Bronchial epithelial cell (primary cell): ENCODE data around the gene VTCN1. TPM values are rescaled to one million over a fixed set of nuclear protein-coding genes. Genes with fewer than 3 reads are reported as not detected.
A peak's percentile ranks its signal among the peaks of the same experiment; 100 is the strongest.
"Not testable (repeated sequence)": the region's sequence is repeated elsewhere in the genome, so short reads cannot be mapped to it uniquely, and the experiment has no call there.

ENCODE experiments used
- DNase-seq: peaks from one replicate; pipeline ENCODE4 v3.0.0-alpha.2; 2010; ENCODE audit warnings: low read depth
- FAIRE-seq: peaks from 2 replicates; lab custom pipeline; 2011; peaks lifted over from hg19 to GRCh38; lab: Jason Lieb, UNC
- H3K27me3 ChIP-seq: 2 replicates; pipeline ENCODE4 v1.5.1; 2011; ENCODE audit warnings: low read length; ENCODE audit not compliant: control insufficient read depth, insufficient read depth
- H3K36me3 ChIP-seq: 2 replicates; pipeline ENCODE4 v1.5.1; 2011; ENCODE audit warnings: low read length; ENCODE audit not compliant: control insufficient read depth, insufficient read depth
- H3K4me3 ChIP-seq: 2 replicates; pipeline ENCODE4 v1.5.1; 2011; ENCODE audit warnings: mild to moderate bottlenecking, low read depth, low read length, control low read depth
- total RNA-seq: library from RNA; depleted of rRNA; stranded (reverse); fragments of >200 nt; gene quantifications from 2 replicates; pipeline ENCODE4 v1.2.1, GENCODE V29; 2014
- TF ChIP-seq, protein P1 (sequence below): IDR thresholded peaks from 2 replicates; pipeline ENCODE4 v1.5.1; 2011; ENCODE audit warnings: mild to moderate bottlenecking, moderate library complexity, low read length, control low read depth, inconsistent platforms; ENCODE audit not compliant: insufficient read depth, severe bottlenecking

Gene VTCN1
- total RNA-seq, 1 donor from 2014 or later, result 0.26 TPM

DNA sequence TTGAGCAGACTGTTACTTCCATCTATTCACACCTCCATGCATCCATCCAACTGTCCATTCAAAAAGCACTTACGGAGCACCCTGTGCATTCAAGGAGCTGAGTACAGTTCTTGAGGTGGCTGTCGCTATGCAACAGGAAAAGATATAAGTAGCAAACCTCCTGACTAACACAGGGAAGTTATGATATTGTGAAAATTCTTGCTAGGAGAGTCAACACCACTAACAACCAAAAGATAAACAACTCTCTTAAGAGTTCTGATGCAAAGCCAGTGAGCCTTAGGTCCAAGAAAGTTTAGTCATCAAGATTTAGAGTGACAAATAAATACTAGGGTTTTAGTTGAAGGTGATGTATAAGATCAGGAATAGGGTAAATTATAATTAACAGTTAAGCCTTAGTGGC, 44.7 kb downstream of the VTCN1 start:
- DNase-seq, result peak; percentile 97
- TF ChIP-seq, protein P1, sequence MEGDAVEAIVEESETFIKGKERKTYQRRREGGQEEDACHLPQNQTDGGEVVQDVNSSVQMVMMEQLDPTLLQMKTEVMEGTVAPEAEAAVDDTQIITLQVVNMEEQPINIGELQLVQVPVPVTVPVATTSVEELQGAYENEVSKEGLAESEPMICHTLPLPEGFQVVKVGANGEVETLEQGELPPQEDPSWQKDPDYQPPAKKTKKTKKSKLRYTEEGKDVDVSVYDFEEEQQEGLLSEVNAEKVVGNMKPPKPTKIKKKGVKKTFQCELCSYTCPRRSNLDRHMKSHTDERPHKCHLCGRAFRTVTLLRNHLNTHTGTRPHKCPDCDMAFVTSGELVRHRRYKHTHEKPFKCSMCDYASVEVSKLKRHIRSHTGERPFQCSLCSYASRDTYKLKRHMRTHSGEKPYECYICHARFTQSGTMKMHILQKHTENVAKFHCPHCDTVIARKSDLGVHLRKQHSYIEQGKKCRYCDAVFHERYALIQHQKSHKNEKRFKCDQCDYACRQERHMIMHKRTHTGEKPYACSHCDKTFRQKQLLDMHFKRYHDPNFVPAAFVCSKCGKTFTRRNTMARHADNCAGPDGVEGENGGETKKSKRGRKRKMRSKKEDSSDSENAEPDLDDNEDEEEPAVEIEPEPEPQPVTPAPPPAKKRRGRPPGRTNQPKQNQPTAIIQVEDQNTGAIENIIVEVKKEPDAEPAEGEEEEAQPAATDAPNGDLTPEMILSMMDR, result no peak

DNA sequence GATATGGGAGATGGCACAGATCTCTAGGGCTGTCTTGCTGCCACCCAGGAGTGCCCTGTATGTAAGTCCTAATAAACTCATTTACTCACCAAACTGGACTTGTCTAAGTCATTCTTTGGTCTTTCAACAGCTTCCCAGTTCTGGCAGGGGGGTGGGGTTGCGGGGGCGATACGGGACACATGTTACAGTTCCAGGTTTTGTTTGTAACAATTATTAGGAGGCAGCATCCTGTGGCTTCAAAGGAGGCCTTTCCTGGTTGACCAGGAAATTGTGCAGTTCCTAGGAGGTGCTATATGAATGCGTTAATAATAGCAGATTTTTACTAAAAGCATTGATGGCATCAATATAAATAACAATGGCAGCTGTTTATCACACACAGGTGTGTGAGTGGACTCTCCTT, 46.5 kb downstream of the VTCN1 start:
- no peak for DNase-seq
- Histone ChIP-seq H3K27me3 (no peaks in the 10 kb centered on the region), H3K4me3 (no peak overlapping the region), H3K36me3 (no peaks in the 10 kb centered on the region)
- TF ChIP-seq, protein P1, result no peak
- FAIRE-seq, result peak; percentile 94

More for the DNA sequence above, 44.7 kb downstream of the VTCN1 start:
- H3K27me3 ChIP-seq, result no peaks in the 10 kb centered on the region
- no peak for FAIRE-seq
- no peaks in the 10 kb centered on the region for H3K36me3 ChIP-seq
- H3K4me3 ChIP-seq, result no peak overlapping the region

DNA sequence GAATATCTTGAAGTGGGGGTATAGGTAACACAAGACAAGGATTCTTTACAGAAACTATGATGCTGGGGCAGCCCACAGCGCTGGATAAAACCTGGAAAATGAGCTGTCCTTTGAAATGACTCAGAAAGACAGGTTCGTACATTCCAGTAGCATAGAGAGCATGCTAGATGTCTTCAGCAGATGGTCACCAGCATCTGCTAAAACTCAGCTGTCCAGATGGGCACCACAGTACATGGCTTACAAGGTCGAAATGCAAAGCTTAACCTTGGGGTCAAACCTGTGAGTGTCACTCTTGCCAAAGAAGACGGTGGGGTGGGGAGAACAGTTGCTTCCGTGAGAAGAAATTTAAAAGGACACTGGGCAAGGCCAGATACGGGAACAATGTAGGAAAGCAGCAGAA, 47.9 kb downstream of the VTCN1 start:
- Histone ChIP-seq H3K4me3 (no peak overlapping the region), H3K36me3 (no peaks in the 10 kb centered on the region), H3K27me3 (no peaks in the 10 kb centered on the region)
- DNase-seq (no peak), FAIRE-seq (no peak)
- TF ChIP-seq, protein P1, result no peak

DNA sequence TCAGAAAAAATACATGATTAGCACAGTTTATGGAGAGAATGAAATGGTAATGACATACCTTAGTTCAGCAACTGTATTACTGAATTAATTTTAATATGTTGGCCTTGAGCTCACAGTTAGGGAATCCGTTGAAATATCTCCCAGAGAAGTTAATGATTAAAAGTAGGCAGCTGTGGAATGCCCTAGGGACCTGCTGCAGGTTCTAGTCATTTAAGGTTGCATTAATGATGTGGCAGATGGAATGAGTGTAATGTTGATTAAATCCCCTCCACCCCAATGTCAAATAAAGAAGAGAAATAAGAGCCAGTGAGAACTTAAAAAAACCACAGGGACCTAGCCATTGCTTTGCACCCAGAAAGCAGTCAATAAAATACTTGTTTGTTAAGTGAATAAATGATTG, 48.8 kb downstream of the VTCN1 start:
- no peaks in the 10 kb centered on the region for H3K27me3 ChIP-seq
- no peak for DNase-seq
- FAIRE-seq, result no peak
- H3K4me3 ChIP-seq, result no peak overlapping the region
- TF ChIP-seq, protein P1, result no peak
- no peaks in the 10 kb centered on the region for H3K36me3 ChIP-seq

DNA sequence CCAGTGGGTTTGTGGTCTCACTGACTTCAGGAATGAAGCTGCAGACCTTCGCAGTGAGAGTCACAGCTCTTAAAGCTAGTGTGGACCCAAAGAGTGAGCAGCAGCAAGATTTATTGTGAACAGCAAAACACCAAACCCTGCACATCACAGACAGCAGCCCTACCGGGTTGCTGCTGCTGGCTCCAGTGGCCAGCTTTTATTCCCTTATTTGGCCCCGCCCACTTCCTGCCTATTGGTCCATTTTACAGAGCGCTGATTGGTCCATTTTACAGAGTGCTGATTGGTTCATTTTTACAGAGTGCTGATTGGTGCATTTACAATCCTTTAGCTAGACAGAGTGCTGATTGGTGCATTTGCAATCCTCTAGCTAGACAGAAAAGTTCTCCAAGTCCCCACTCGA, 59.4 kb downstream of the VTCN1 start:
- DNase-seq, H3K27me3 ChIP-seq, H3K36me3 ChIP-seq, FAIRE-seq, H3K4me3 ChIP-seq: not testable (repeated sequence)

DNA sequence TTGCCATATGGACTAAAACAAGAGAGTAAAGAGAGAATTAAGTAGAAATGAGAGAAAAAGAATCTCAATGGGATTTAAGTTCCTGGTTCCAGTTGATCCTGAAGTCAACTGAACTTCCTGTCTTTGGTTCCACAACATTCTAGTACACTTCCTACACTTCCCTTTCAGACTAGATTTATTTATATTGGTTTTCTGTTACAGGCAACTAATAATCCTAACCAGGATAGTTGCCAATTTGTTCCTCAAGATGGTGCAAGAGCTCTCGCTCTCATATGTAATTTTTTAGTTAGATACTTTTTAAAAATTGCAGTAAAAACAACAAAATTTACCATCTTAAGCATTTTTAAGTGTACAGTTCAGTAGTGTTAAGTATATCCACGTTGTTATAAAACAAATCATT, 60.4 kb downstream of the VTCN1 start:
- Histone ChIP-seq H3K36me3 (no peaks in the 10 kb centered on the region), H3K4me3 (no peak overlapping the region), H3K27me3 (no peaks in the 10 kb centered on the region)
- FAIRE-seq, result no peak
- TF ChIP-seq, protein P1, result no peak
- no peak for DNase-seq
